Measurements from ENCODE around the gene A4GALT.
"Not testable (repeated sequence)": the region's sequence is repeated elsewhere in the genome, so short reads cannot be mapped to it uniquely, and the experiment has no call there.

Gene A4GALT, protein sequence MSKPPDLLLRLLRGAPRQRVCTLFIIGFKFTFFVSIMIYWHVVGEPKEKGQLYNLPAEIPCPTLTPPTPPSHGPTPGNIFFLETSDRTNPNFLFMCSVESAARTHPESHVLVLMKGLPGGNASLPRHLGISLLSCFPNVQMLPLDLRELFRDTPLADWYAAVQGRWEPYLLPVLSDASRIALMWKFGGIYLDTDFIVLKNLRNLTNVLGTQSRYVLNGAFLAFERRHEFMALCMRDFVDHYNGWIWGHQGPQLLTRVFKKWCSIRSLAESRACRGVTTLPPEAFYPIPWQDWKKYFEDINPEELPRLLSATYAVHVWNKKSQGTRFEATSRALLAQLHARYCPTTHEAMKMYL

DNA sequence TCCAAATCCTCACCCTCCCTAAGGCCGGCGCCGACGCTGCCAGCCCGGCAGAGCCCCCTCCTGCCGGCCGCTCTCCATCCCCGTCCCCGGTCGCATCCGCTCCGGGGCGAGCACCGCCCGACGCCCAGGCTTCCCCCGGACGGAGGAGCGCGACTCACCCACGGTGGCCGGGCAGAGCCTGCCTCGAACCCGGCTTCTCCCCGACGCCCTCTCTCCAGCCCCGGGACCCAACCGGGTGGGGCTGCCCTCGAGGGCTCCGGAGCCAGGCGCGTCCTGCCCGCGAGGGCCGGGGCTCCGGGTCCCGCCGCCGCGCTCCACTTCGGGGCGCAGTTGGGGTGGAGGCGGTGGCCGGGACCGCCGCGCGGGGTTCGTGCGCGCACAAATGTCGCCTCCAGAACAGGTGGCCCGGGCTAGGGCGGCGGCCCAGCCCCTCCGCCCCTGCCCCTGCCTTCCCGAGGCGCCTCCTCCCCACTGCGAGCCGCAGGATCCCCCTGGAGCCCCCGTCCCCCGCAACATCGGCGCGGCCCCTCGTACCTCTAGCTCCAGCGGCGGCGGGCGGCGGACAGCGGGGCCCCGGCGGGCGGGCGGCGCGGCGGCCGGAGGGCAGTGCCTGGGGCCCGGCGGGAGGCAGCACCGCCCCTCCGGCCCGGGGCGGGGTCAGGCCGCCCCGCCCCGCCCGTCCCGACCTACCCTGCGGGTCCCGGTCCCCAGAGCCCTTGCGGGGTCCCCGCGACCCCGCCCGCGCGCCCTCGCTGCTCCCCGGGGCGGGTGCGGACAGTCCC, at the start of gene A4GALT:
Gene A4GALT (minus strand): TSS at position 608 of the 782 bp plus-strand sequence. CDS start 26,919 bp downstream, outside the sequence.
- DNase-seq (ENCODE audit: low spot score), result peak; percentile 72

GRCh38 chr22:42770448-42770726, 49.7 kb upstream of the A4GALT start:
- DNase-seq (ENCODE audit: low spot score), result no peak

DNA sequence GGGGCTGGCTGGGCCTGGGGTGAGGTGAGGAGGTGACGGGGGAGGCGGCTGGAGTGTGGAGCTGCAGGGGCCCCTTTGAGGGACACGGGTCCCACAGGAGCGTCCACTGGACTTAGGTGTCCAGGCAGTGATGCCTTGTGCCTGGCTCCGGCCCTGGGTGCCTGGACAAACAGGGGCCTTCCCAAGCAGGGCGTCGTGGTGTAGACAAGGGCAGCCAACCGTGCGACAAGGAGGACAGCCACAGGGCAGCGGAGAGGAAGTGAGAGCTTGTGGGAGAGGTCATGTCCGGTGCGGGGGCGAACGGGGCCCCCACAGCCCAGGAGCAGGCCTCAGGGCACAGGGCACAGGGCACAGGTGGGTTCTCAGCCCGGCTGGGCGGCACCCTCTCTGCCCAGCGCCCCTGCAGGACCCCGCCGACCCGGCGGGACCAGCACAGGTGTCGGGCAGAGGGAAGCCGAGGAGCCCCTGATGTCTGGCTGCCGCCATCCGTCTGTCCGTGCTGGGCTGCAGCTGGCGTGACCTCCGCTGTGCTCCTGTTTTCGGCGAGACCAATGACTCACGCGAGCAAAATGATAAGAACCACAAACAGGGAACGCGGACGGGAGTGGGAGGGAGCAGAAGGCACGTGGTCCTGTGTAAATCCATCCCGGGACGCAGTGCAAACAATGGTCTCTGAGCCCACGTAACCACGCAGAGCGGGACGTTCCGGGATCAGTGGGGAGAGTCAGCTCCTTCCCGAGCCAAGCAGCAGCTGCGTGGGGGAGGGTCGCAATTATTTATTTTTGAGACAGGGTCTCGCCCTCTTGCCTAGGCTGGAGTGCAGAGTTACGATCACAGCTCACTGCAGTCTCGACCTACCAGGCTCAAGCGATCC, 49.1 kb upstream of the A4GALT start:
- peak; percentile 93 for DNase-seq (ENCODE audit: low spot score)

GRCh38 chr22:42769238-42769573, 48.5 kb upstream of the A4GALT start:
- no peak for DNase-seq (ENCODE audit: low spot score)

DNA sequence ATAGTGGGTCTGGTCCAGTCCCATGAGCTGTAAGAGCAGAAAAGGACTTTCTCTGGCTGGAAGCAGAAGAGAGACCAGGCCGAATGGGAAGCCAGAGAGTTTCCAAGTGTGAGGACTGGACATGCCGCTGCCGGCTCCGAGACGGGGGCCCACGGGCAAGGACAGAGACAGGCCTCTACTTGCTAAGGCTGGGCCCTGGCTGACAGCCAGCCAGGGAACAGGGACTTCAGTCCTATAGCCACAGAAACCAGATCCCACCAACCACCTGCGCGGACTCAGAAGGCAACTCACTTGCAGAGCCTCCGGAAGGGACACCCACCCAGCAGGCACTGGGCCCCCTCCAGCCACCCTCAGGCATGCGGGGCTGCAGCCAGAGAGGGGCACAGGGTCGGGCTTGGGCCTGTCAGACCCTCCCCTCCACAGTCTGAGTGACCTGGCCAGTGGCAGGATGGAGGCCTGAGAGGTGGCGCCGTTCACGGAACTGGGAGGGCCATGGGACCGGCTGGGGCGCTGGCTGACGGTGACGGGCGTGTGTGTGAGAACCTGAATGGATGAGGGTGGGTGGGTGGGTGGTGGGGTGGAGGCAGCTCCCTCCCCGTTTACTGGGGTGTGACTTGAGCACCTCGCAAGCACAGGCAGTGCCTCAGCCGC, 47.8 kb upstream of the A4GALT start:
- no peak for DNase-seq (ENCODE audit: low spot score)

GRCh38 chr22:42766860-42767259, 46.2 kb upstream of the A4GALT start:
- no peak for DNase-seq (ENCODE audit: low spot score)

GRCh38 chr22:42764895-42765363, 44.3 kb upstream of the A4GALT start:
- no peak for DNase-seq (ENCODE audit: low spot score)

GRCh38 chr22:42763965-42764480, 43.4 kb upstream of the A4GALT start:
- no peak for DNase-seq (ENCODE audit: low spot score)

GRCh38 chr22:42760806-42761565, 40.3 kb upstream of the A4GALT start:
- no peak for DNase-seq (ENCODE audit: low spot score)

DNA sequence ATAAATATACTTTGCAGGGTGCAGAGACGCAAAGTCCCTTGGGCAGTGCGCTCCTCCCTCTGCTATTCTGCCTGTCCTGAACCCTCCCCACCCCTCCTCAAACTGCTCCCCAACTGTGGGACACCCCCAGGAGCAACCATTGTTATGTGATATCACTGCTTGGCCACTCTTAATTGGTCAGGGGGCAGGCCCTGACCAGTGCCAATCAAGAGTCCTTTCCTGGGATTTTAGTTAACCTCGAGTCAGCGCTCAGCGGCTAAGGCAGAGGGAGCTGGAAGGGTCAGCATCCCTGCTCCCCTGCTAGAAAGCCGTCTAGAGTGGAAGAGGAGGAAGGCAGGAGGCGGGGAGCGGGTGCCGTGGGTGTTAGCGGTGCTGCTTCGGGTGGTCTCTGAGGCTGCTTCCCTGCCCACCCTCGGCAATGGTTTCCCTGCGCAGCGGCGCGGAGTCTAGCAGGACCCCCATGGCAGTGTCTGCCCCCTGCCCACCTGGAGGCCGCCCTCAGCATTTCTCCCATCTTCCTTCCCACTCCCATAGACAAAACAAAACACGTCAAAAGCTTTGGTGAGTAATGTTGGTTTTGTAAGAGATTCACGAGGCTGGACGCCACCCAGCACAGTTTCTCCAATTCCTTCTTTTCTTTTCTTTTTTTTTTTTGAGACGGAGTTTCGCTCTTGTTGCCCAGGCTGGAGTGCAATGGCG, 38.4 kb upstream of the A4GALT start:
- DNase-seq (ENCODE audit: low spot score), result peak; percentile 35

DNA sequence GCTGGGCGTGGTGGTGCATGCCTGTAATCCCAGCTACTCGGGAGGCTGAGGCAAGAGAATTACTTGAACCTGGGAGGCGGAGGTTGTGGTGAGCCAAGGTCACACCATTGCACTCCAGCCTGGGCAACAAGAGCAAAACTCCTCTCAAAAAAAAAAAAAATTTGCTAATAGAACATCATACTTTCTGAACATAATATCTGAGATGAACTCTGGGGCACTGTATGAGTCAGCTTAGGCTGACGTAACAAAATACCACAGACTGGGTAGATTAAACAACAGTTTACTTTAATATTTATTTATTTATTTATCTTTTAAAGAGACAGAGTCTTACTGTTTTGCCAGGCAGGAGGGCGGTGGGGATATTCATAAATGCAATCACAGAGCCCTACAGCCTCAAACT, 34.9 kb upstream of the A4GALT start:
- peak; percentile 72 for DNase-seq (ENCODE audit: low spot score)

GRCh38 chr22:42755121-42755520, 34.5 kb upstream of the A4GALT start:
- DNase-seq (ENCODE audit: low spot score), result not testable (repeated sequence)

GRCh38 chr22:42754658-42755057, 34.0 kb upstream of the A4GALT start:
- peak; percentile 76 for DNase-seq (ENCODE audit: low spot score)

DNA sequence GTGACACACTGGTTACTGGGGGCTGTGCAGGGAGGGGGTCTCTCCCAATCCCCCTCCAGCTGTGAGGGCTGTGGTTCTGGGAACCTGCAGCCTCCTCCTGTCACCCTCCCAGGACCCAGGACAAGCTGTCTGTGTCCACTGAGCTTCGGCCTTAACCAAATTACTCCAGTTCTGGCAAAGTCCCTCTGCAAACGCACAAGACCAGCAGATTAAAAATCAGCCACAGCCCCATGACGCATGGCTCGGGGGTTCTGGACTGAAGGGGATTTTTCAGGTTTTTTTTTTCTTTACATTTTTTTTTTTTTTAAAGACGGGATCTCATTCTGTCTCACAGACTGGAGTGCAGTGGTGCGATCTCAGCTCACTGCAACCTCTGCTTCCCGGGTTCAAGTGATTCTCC, 32.2 kb upstream of the A4GALT start:
- peak; percentile 32 for DNase-seq (ENCODE audit: low spot score)

DNA sequence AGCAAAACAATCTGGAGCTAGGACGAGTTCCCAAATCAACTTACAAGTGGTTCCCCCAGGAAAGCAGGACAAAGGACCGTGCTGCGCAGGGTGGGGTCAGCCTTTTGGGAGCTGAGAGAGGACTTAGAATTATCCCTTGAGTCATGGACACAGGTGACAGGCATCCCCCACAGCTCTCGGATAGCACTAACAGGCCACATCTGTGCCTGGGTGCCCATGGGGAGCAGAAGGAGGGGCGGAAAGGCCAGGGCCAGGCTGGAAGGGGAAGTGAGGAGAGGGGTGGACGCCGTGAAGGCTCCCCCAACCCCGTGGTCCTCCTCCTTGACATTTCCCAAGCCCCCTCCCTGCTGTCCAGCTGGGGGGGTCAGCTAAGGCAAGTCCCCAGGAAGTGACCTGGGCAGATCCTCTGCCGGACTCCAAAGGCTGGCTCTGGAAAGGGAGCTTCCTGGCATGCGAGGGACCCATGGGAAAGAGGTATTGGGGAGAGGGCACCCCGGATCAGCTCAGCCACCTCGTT, 31.6 kb upstream of the A4GALT start:
- no peak for DNase-seq (ENCODE audit: low spot score)

GRCh38 chr22:42750421-42750820, 29.8 kb upstream of the A4GALT start:
- not testable (repeated sequence) for DNase-seq (ENCODE audit: low spot score)

GRCh38 chr22:42747701-42748513, 27.2 kb upstream of the A4GALT start:
- DNase-seq (ENCODE audit: low spot score), result peak; percentile 64

- peak; percentile 80 for DNase-seq (ENCODE audit: low spot score)
Measured at GRCh38 chr22:42745118-42745517, 24.4 kb upstream of the A4GALT start.

- DNase-seq (ENCODE audit: low spot score), result peak; percentile 95
Measured at GRCh38 chr22:42743501-42743991, 22.9 kb upstream of the A4GALT start.
